GM04503 (cell line): ENCODE data around the gene RBM12.
"Not testable (repeated sequence)": the region's sequence is repeated elsewhere in the genome, so short reads cannot be mapped to it uniquely, and the experiment has no call there.

Source experiments
- DNase-seq: peaks from one replicate; pipeline ENCODE4 v3.0.0-alpha.2; 2012; ENCODE audit warnings: low read depth

RBM12 gene

GRCh38 chr20:35698298-35699126 lies 33.8 kb upstream of the RBM12 start:
- no peak for DNase-seq

- DNase-seq: no peak
These were observed 33.1 kb upstream of the RBM12 start for GRCh38 chr20:35697696-35698297.

GRCh38 chr20:35695978-35696377 lies 31.3 kb upstream of the RBM12 start:
- DNase-seq: no peak

- DNase-seq: no peak
These were observed 30.6 kb upstream of the RBM12 start for GRCh38 chr20:35695245-35695749.

- no peak for DNase-seq
These were observed 25.6 kb upstream of the RBM12 start for GRCh38 chr20:35690265-35690664.

GRCh38 chr20:35686872-35687271 lies 22.2 kb upstream of the RBM12 start:
- DNase-seq: not testable (repeated sequence)

GRCh38 chr20:35685368-35685767 lies 20.7 kb upstream of the RBM12 start:
- DNase-seq: not testable (repeated sequence)

- no peak for DNase-seq
These were observed 17.3 kb upstream of the RBM12 start for GRCh38 chr20:35681960-35682359.

- DNase-seq: no peak
These were observed 15.9 kb upstream of the RBM12 start for GRCh38 chr20:35680452-35681183.

- no peak for DNase-seq
These were observed 10.2 kb upstream of the RBM12 start for GRCh38 chr20:35674921-35675320.

GRCh38 chr20:35673884-35674283 lies 9.2 kb upstream of the RBM12 start:
- DNase-seq: no peak

GRCh38 chr20:35669681-35670080 lies 5.0 kb upstream of the RBM12 start:
- no peak for DNase-seq

- DNase-seq: no peak
These were observed 4.5 kb upstream of the RBM12 start for GRCh38 chr20:35669221-35669620.

- no peak for DNase-seq
These were observed 1.2 kb upstream of the RBM12 start for GRCh38 chr20:35665949-35666288.

- no peak for DNase-seq
These were observed 909 bp downstream of the RBM12 start for GRCh38 chr20:35663516-35664465.

- no peak for DNase-seq
These were observed 2.1 kb downstream of the RBM12 start for GRCh38 chr20:35662551-35662950.

- no peak for DNase-seq
These were observed 2.8 kb downstream of the RBM12 start for GRCh38 chr20:35661908-35662307.

GRCh38 chr20:35661053-35661452 lies 3.6 kb downstream of the RBM12 start:
- no peak for DNase-seq

- no peak for DNase-seq
These were observed 4.4 kb downstream of the RBM12 start for GRCh38 chr20:35660122-35660937.

GRCh38 chr20:35657271-35657670 lies 7.4 kb downstream of the RBM12 start:
- no peak for DNase-seq

GRCh38 chr20:35654415-35654814 lies 10.3 kb downstream of the RBM12 start:
- DNase-seq: no peak
